ENCODE measurements around the gene CPN2.

The CPN2 gene

GRCh38 chr3:194380326-194380725 lies 29.2 kb upstream of the CPN2 start:
- DNase-seq = no peak

GRCh38 chr3:194379651-194380050 lies 28.5 kb upstream of the CPN2 start:
- DNase-seq = no peak

GRCh38 chr3:194379231-194379630 lies 28.1 kb upstream of the CPN2 start:
- DNase-seq = no peak

GRCh38 chr3:194377708-194378107 lies 26.6 kb upstream of the CPN2 start:
- no peak for DNase-seq

- DNase-seq = no peak
These were observed 25.1 kb upstream of the CPN2 start for GRCh38 chr3:194376241-194376560.

DNA sequence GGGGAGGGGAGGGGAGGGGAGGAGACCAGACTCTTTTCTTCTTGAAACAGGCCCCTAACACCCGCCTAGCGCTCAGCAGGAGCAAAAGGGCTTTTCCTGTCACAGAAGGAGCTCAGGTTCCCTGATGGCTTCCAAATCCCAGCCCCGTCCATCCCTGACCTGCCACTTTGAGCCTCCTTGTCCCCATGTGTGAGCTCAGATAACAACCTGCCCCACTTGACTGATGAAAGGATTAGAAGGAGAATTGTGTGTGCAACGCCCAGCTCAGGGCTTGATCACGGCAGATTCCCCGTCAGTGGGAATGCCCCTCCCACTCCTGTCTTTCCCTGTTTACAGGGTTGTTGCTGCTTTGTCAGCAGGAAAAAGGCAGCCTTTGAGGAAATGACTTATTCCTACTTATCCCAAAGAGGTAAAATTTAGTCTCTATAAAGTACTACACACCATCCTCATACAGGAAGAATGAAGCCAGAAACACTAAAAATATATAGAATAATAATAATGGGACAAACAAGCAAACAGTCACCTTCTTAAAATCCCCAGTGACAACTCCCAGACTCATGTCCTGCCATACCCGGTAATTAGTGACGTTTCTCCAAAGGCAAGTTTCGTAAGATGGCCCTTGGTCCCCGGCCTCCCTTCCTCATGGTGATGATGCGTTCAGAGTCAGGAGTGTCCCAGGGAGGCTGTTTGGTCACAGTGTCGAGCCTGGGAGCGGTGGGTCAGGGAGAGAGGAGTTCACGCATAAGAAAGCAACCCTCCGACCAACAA lies 24.5 kb upstream of the CPN2 start:
- peak; percentile 13 for DNase-seq

DNA sequence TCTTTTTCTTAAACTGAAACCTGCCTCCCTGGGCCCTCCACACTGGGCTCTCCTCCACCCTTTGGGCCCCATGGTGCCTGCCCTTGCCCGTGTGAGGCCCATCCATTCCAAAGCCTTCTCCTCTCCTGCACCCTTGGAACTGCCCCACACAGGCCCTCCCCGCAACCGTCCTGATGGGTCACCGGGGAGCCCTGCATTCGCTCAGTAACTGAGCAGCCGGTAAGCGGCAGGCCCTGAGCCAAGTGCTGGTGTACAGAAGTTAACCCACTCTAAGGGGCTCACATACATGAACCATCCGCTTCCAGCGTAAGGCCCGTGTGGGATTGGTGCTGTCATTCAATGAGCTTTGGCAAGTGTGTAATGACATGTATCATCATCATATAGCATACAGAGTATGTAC lies 23.8 kb upstream of the CPN2 start:
- DNase-seq = no peak

GRCh38 chr3:194373899-194374298 lies 22.8 kb upstream of the CPN2 start:
- no peak for DNase-seq

- DNase-seq = no peak
These were observed 21.9 kb upstream of the CPN2 start for GRCh38 chr3:194373028-194373427.

GRCh38 chr3:194370753-194371152 lies 19.6 kb upstream of the CPN2 start:
- DNase-seq = no peak

DNA sequence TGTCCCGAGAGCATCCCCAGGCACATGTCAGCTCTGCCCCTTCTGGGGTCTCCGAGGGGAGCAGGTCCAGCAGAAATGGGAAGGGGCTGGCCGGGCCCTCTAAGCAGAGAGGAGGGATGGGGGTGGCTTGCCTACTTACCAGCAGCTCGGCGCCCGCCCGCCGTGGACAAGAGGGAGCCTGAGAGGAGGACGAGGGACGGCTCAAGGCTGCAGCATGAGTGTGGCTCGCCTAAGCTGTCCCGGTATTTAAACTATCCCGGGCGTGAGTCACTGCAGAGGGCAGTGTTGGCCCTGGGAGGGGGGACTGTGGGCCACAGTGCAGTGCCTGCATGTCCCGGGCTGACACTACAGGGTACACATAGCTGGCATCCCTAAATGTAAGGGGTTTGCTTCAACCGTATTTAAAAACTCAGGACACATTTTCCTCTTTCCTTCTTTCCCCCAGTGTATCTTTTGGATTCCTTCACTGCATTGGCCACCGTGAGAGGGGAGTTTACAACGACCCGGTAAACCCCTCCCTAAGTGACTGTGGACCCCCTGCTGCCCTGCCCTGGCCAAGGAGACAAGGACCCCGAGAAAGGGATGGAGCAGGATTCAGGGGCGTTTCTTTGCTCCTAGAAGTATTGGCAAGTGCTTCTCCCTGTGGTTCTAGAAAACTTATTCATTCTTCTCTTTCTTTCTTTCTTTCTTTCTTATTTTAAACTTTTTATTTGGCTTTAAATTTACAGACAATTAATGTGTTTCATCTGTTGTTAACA lies 18.6 kb upstream of the CPN2 start, which contains the start of gene LRRC15:
Gene LRRC15, minus strand, starts transcription at position 222 of the 758 bp plus-strand sequence. CDS start 8,700 bp downstream, outside the sequence.
- no peak for DNase-seq

- no peak for DNase-seq
These were observed 17.8 kb upstream of the CPN2 start for GRCh38 chr3:194368918-194369317.

GRCh38 chr3:194367992-194368841 lies 17.1 kb upstream of the CPN2 start:
- no peak for DNase-seq

GRCh38 chr3:194365978-194366490 lies 14.9 kb upstream of the CPN2 start:
- DNase-seq = no peak

DNA sequence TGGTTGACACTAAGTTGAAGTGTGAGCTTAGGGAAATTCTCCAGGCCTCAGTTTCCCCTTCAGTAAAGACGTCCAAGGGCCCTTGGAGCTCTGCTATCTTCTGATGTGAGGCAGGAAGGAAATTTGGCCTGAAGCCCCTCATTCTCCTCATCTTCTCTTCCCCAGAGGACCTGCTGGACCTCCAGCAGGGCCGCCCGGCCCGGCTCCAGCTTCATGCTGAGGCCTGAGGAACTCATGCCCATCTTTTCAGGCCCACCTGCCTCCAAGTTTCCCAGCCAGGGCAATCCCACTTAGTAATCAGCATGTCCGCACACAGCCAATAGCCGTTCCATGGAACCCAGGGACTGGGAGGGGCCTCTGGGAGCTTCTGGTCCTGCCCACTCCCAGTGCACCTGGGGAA lies 14.4 kb upstream of the CPN2 start:
- DNase-seq = no peak

- DNase-seq = peak; percentile 56
These were observed 13.7 kb upstream of the CPN2 start for GRCh38 chr3:194364652-194365434.

- DNase-seq = no peak
These were observed 13.2 kb upstream of the CPN2 start for GRCh38 chr3:194364314-194364651.

DNA sequence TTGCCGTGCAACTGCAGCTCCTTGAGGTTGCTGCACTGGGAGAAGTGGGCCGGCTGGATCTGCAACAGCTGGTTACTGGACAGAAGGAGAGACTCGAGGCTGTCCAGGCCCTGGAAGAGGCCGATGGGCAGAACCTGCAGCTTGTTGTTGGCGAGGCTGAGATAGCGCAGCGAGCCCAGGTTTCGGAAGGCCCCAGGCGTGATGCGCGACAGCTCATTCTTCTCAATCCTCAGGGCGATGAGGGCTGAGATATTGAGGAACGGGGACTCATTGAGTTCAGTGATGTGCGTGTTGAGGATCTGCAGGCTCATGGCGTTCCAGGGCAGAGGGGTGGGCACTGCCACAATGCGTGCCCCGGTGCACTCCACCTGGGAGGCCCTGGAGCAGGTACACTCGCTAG lies 9.4 kb upstream of the CPN2 start:
- DNase-seq = no peak

GRCh38 chr3:194357681-194358080 lies 6.6 kb upstream of the CPN2 start:
- no peak for DNase-seq

DNA sequence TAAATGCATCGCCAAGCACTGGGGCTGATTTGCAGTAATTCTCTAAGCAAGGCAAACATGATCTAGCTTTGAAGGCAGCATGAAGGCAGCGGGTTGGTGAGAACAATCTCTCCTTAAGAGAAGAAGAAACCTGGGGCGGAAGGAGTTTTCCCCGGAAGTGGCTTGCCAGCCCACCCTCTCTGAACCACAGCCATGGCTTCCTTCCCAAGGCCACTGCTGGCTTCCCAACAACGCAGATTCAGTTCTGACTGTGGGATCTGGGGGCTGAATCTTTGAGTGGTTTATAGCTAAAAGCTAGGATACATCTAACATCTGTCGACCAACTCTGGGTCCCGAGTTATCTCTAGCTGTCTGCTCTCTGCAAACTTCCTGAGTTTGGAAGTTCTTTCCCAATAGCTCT lies 4.3 kb upstream of the CPN2 start:
- DNase-seq = no peak

GRCh38 chr3:194354315-194354714 lies 3.2 kb upstream of the CPN2 start:
- DNase-seq = no peak

GRCh38 chr3:194352667-194353246 lies 1.6 kb upstream of the CPN2 start:
- DNase-seq = no peak
